Measurements from ENCODE around the gene TMTC4.
"Not testable (repeated sequence)": the region's sequence is repeated elsewhere in the genome, so short reads cannot be mapped to it uniquely, and the experiment has no call there.

Gene TMTC4

DNA sequence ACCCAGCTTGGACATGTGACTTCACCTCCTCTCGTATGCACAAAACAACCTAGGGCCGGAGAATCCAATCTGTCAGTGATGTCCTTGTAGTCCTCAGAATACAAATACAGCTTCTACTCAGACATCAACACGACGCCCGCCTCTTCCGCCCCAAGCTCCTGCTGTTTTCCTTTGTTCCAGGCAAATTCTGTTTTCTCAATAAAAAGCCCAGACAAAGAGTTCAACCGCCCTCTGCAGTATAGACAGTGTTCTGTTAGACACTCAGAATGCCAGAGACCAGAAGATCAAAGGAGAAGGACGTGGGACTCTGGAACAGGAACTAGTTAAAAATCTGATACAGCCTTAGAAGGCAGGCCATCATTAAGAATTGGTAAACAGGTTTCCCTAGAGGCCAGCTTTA lies 44.0 kb downstream of the TMTC4 start:
- DNase-seq: peak in 18 of 58 donors; percentile 11 to 63 (median 30)

DNA sequence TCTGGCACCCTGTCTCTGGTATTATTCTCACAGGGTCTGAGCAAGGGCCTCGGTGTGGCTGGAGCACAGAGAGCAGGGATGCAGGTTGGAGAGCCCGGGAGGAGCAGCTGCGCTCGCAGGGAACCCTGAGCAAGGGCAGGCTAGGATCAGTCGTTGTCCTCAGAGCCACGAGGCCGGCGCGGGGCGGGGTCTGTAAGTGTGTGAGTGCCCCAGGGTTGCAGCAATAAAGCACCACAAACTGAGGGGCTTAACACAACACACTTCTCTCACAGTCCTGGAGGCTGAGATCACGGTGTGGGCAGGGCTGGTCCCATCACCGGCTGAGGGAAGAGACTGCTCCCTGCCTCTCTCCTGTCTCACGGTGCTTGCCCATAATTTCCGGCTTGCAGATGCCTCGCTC lies 47.5 kb downstream of the TMTC4 start:
- no peak for DNase-seq

DNA sequence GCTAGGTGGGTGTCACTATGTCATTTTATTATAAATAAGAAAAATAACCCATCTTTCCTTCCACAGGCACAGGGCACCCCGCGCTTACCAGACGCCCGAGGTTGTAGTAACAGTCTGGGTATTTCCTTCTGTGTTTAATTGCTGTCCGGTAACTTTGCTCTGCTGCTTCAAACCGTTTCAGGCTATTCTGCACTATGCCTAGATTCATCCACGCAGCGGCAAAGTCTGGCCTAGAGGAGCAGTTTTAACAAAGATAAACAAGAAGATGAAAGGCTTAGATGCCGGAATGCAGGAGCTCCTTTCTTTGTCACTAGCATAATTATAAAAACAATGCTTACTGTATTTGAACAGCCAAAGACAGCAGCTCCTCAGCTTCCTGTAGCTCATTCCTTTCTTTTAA lies 49.1 kb downstream of the TMTC4 start:
- no peak for DNase-seq

DNA sequence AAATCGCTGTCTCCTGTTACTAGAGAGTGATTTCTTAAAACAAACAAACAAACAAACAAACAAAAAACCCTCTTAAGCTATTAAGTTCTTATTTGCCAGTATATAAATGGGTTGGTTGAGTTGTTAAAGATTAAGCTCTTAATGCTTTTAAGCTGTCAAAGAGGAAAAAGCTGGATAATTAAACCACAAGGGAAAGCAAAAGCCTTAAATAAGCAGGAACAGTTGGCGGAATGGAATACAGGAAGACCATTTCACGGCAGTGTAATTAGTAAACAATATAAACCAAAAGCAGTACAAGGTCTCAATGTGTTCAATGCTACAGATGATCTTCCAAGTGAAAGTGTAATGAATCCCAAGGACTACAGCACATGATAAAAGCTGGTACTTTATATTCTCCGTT lies 53.8 kb downstream of the TMTC4 start:
- no peak for DNase-seq

DNA sequence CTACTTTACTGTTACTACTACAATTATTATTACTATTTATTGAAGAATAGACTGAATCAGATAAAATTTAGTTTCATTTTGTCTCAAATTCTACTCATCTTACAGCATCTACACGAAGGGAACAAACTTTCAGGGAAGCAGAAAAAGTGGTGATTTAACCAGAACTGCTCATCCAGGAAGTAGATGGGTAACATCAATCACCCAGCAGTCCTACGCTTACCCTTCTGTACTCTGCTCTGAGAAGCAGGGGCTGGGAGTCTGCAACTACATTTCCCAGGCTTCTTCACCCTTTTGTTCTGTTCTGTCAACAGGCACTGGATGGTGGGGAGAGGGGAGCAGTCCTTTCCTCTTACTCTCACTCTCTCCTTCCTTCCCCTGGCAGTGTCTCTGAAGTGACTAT lies 54.7 kb downstream of the TMTC4 start:
- no peak for DNase-seq

DNA sequence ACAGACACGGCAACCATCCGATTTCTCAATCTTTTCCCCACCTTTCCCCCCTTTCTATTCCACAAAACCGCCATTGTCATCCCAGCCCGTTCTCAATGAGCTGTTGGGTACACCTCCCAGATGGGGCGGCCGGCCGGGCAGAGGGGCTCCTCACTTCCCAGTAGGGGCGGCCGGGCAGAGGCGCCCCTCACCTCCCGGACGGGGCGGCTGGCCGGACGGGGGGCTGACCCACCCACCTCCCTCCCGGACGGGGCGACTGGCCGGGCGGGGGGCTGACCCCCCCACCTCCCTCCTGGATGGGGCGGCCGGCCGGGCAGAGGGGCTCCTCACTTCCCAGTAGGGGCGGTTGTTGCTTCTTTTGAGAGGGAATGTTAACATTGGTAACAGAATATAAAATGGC lies 55.7 kb downstream of the TMTC4 start:
- not testable (repeated sequence) for DNase-seq

DNA sequence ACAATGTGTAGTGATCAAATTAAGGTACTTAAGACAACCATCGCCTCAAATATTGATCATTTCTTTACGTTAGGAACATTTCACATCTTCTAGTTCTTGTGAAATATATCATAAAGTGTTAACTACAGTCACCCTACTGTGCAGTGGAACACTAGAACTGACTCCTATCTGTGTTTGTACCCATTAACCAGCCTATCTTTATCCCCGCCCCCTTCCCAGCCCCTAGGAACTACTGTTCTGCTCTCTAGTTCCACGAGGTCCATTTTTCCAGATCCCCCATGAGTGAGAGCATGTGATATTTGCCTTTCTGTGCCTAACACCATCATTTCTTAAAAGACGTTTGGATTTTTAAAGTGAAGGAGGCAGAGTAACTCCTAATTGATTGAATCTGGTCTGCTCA lies 61.6 kb downstream of the TMTC4 start:
- no peak for DNase-seq

DNA sequence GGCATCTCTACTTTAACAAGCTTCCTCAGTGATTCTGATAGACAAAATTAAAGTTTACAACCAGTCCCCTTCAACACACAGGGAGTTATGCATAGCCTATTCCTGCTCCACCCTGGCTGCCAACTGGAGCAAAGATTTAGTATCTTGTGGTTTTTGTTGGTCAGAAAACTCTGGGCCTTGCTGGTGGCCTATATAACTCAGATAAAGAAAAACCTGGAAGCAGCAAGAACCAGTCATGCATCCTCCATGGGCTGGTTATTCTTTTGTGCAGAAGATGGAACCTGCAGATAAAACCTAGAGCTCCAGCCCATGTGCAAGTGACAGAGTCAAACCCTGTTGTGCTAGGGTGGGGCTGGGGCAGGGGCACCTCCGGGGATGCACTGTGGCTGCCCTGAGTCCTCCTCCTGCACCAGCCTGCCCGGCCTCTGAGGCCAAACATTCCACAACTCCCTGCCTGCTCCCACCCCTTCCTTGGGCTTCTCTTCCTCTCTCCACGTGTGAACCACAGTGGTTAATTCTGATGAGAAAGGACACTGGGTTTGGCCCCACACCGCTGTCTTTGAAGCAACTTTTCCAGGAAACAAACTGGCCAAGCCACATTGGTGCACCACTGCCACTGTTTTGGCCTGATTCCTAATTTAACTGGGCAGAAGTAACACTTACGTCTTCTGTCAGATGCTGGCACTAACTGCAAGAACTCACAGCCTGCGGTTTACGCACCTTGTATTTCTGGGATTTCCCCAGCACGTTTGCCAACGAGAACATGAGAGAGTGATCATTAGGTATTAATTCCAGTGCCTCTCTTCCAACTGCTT lies 62.7 kb downstream of the TMTC4 start:
- DNase-seq: peak in 11 of 58 donors; percentile 7 to 38 (median 20)

DNA sequence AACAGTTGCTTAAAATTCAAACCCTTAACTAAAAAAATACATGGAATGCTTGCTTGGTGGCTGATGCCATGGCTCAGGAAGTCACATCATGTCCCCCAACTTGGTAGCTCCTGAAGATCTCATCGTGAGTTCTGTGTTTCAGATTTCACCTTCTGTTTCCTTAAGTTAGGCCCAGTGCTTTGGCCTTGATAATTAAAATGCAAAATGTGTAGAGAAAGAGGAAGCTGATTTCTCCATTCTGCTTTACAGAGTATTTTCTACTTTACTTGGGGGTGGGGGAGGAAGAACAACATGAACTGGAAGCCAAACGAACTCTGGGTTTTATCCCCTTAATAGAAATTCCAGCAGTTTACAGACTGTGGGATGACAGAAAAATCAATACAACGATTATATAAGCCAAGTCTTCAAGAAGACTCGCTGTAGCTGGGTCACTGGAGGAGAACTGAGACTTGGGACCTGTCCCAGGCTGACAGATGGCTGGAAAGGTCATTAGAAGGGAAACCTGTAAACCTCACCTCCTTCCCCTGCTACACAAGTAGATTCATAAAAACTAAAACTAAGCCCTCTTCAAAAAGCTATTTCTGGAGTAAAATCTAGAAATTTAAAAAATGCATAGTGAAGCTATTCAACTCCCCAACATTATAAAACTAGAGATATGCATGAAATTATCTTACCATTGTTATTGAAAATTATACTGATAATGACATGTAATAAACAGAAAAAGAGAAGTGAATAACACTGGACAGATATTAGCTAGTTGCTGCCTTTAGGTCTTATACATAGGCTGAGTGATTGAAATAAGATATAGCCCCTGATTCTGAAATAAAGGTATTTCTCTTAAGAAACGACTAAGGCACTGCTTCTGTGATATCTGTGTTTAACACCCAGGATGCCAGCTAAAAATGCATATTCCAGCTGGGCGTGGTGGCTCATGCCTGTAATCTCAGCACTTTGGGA lies 63.9 kb downstream of the TMTC4 start:
- no peak for DNase-seq

DNA sequence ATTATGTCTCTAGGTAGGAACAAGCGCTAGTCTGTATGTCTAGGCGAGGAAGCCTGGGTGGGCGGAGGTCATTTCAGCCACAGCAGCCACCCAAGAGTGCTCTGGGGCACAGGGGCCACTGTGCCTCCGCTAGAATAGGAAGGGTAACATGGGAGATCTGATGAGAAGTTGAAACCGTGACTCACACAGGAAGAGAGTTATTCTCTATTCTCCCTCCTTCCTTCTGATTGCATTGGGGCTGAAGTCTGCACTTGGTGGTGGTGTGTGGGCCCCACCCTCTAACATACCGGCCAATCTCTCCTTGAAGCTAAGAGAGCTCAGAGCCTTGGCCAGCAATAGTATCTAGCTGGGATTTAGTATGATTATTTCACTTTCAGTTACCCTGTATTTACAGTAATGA lies 65.7 kb downstream of the TMTC4 start:
- DNase-seq: no peak

DNA sequence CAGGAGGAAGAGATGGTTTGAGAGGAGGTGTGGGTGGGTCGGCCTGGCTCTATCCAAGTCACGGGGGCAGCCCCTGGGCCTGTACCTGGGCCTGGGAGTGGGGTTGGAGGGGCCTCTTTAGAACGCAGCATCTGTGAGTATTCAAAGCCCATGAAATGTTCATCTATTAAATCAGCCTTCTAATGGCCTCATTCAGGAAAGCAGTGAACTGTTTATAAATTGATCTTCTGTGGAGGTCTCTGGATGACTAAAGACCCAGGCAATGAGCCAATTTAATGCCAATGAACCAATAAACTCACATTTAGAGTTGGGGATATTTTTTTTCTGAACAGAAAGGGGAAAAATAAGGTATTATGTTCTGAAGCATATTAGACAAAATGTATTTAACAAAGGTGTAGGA lies 66.1 kb downstream of the TMTC4 start:
- no peak for DNase-seq

DNA sequence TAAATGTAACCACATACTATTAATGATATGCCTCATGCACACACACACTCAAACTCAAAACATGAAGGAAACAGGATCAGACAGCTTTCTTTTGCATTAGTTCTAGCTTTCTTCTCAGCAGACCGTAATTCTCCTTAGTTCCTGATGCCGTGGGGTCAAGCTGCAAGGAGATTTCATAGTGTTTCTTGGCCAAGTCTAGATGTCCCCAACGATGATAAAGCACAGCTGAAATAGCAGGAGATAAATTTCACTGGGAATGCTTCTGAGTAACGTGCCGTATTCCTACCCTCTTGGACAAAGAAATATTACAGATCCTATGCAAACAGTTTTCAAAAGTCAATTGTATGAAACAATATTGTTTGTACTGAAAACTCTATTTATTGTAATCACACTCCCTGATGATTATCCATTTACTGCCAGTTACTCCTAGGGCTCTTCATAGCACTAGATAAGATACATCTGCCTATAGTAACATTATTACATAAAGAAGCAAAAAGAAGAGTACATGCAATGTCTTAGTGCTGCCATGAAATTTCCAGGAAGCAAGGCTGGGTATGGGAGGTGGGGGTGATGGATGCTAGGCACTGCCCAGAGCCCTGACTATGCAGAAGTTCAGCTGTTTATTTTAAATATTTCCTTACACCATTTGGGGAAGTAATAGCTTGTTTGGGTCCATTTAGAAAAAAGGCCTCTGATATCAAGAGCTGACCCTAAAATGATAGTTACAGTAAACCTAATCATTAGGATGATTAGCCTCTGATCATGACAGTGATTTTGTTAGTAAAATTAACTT lies 69.5 kb downstream of the TMTC4 start:
- DNase-seq: no peak

DNA sequence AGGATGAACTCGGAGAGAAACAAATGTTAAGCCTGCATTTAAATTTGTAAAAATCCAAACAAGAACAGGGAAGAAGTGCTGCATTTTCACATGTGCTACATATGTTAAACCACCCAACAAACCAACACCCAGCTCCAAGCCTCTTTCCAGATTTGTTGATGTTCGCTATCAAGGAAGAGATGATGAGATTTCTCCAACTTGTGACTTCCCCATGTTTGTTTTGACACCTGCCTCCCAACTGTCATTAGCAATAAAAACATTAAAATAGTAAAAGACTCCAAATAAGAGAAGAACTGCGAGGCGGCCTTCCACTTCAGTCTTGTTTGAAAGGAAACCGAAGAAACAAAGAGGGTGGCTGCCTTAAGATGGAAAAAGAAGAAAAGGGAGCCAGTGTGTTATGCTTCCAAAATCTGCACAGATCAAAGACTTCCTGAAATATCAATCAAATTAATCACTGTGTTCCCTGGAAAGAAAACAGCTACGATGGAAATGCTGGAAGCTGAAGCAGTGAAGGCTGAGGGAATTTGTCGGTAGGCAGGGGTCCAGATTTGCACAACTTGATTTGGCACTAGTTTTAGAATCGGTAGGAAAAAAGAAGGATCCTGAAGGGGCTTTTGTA lies 72.0 kb downstream of the TMTC4 start:
- DNase-seq: no peak

DNA sequence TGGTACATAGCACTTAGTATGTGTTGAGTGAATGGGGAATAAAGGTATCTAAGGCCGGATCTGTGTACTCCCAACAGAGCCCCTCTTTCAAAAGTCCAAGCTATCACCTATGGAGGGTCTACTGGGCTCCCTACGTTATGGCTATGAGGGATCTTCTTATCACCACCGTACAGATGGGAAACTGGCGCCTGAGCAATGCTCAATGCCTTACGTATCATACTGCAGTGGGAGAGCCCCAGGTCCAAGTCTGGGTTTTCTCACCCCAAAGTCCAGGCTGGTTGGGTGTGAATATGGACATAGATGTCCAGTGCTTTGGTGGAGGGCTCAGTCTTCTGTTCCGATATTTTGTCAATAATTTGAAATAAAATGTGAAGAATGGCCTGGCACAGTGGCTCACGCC lies 72.9 kb downstream of the TMTC4 start:
- DNase-seq: no peak

DNA sequence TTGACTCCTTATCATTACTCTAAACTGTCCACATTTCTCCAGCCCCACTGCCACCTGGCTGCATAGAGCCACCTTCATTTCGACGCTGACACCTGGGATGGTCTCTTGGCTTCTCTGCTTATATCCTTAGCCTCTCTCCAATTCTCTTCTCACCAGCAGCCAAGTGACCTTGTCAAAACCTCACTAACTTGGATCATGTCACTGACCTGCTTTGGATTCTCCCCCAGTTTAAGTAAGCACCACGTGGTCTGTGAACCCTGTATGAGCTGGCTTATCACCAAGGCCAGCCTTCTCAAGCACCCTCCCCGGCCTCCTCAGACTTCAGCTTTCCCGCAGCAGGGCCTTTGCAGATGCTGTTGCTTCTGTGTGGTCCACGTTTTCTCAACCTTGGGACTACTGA lies 73.7 kb downstream of the TMTC4 start:
- no peak for DNase-seq

DNA sequence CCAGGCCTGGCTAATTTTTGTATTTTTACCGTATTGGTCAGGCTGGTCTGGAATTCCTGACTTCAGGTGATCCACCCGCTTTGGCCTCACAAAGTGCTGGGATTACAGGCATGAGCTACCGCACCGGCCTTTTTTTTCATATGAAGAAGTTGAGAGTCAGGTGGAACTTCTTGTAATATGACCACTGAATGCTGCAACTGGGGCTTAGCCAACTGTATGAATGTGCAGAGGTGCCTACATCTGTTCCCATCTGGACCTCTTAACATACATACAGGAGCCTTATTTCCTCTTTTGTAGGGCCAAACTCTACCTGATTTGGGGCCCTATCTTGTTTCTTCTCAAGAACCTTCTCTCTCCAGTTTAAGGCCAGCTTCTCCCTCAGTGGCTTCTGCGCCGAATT lies 74.1 kb downstream of the TMTC4 start:
- no peak for DNase-seq

DNA sequence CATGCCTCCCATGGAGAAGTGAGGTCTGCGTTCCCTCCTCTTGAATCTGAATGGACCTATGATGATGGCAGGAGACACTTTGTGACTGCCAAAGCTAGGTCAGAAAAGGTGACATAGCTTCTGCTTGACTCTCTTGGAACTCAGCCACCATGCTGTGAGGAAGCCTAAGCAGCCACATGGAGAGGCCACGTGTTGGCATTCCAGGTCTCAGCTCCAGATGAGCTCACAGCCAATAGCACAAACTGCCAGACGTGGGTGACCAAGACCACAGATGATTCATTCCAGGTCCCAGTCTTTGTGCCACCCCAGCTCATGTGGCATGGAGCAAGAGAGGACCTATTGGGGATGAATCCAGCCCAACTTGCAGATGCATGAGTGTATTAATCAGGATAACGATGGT lies 77.3 kb downstream of the TMTC4 start:
- DNase-seq: no peak

DNA sequence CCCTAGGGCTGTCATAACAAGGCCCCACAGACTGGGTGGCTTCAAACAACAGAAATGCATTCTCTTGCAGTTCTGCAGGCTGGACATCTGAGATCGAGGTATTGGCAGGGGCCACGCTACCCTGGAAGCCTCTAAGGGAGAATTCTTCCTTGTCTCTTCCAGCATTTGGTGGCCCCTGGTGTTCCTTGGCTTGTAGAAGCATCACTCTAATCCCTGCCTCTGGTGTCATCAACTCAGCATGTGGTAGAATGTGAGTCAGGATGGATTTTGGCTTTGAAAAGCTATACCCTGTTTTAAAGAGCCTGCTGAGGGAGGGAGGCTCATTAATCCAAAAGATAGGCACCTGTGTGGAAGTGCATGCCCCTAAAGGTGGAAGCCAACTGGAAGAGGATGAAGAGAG lies 78.1 kb downstream of the TMTC4 start:
- no peak for DNase-seq

DNA sequence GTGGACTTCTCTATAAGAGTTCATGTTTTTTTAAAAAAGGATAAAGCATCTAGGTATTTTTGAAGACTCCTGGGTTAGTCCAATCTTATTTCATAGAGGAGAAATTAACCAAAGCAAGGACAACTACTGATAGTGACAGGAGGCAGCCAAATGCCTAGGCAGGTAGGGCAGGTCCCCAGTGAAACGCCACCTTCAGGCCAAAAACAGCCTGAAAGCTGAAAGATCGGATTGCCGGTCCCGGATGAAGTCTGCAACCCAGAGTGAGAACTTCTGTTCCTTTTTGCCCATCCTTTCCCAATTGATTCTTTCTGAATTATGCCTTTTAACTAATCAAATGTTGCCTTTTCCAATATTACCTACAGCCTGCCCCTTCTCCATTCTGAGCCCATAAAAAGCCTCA lies 79.9 kb downstream of the TMTC4 start:
- DNase-seq: no peak

DNA sequence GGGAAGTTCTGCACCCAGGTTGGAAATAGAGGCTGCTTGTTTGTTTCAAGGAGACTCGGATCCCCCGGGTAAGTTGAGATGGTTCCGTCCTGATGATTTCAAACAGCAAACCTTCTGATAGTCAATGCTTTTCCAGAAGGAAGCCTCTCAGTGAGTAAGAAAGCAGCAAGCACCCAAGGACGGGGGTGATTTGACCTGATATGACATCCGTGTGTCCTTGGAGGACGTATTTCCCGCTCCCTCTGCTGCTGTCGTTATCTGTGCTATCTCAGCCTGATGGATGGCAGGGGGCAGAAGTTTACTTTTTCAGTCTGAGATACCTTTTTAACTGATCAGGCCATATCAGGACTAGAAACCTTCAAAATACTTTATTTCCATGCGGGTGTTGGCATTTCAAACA lies 80.3 kb downstream of the TMTC4 start:
- no peak for DNase-seq

DNA sequence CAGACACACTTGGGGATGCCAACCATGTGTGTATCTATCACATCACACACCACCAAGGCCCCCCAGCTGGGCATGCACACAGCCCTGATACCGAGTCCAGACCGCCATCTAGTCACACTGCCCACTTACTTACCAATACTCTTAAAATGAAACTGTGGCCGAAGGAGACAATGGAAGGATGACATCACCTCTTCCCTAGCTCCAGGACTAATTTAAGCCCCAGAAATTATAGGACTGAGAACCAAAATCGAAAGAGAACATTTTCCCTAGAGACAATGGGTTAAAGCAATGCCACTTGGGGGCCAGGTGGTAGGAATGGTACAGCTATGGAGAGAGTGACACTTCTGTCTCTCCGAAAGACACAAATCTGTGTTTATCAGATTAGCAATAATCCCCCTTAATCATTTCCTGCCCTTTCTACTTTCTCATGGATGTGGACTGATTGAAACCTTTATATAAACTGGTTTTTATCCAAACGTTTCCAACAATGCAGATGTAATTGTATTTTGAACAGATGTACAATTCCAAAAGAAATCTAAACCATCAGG lies 85.3 kb downstream of the TMTC4 start:
- no peak for DNase-seq
